T-helper 17 cell (primary cell): ENCODE results near the gene PLRG1. TPM values are rescaled to one million over a fixed set of nuclear protein-coding genes. Genes with fewer than 3 reads are reported as not detected.
A peak's percentile ranks its signal among the peaks of the same experiment; 100 is the strongest.
"Not testable (repeated sequence)": the region's sequence is repeated elsewhere in the genome, so short reads cannot be mapped to it uniquely, and the experiment has no call there.

Experiments
- ATAC-seq: fragments of 150-1000 bp; cut with Tn5 transposase; 2 replicates; pipeline ENCODE4 v1.10.0; 2021; ENCODE audit warnings: mild to moderate bottlenecking, moderate library complexity
- DNase-seq, 3 donors: peaks; one replicate each; pipeline versions ENCODE4 v3.0.0 to v3.0.0-alpha.2; 2020 to 2021
- H3K9me3 ChIP-seq: one replicate; pipeline ENCODE4 v1.7.0; 2013; ENCODE audit warnings: low read length, mild to moderate bottlenecking; ENCODE audit not compliant: control insufficient read depth, poor library complexity, severe bottlenecking
- H3K27ac Mint-ChIP-seq: one replicate; pipeline ENCODE4 v1.8.0; 2022; ENCODE audit warnings: mild to moderate bottlenecking, moderate library complexity, mixed read lengths
- H3K27me3 Mint-ChIP-seq: one replicate; pipeline ENCODE4 v1.8.0; 2022; ENCODE audit warnings: mixed read lengths
- H3K36me3 Mint-ChIP-seq: one replicate; pipeline ENCODE4 v1.8.0; 2022; ENCODE audit warnings: low read depth, mixed read lengths
- H3K4me1 Mint-ChIP-seq: one replicate; pipeline ENCODE4 v1.8.0; 2022; ENCODE audit warnings: mild to moderate bottlenecking, mixed read lengths
- H3K4me3 Mint-ChIP-seq: one replicate; pipeline ENCODE4 v1.8.0; 2022; ENCODE audit warnings: mild to moderate bottlenecking, moderate library complexity, mixed read lengths
- total RNA-seq, 4 donors: library from RNA in 2 of 4; stranded (reverse) in 2 of 4; gene quantifications; one replicate each; pipeline ENCODE4 v1.2.3 and lab custom pipeline; 2022 to 2026

Gene PLRG1
- total RNA-seq (10 to 100 TPM; 42.5 to 49.7 TPM), total RNA-seq (lab: John Stamatoyannopoulos, UW) (40.9 to 121 reads per million in 2 donors)

DNA sequence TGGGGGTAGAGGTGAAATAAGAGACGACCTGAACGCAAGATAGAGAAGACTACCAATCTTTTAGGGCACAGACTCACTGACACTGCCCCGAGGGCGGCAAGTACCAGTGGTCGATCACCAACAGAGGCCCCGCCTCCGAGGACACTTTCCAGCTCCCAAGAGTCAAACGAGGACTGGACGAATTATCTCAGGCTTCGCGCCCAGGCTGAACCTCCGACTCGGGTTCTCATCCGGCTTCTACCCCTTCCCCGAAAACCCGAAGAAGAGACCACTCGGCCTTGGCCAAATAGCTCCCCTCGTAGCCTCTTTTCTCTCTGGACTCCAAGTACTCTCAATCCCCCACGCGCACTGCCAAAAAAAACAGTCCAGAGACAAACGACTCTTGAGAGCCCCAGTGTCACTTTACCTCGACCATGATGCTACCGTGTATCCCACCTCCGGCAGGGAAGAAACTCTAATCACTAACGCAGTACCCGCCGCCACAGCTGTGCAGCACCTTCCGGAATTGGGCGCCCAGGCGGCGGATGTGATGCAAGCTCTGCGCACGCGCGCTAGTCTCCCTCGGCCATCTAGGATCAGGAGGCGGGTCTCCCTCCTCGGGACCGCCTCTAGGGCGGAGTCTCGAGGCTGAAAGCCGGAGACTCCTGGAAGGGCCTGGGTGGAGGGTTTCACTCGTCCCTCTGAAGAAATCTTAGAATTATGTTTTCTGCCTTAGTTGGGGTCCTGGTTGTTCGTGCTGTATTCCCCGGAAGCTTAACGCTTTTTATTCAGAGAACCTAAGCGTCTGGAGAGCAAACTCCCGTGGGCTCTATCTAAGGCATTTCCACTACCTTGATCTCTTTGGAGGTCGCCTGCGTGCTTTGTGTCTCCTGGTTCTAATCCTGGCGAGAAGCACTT, at the start of gene PLRG1:
TSS of gene PLRG1 (minus strand) at position 507 of the 897 bp plus-strand sequence. CDS start at position 415, 92 bp downstream.
- peaks cover 7% of the 10 kb centered on the region for H3K36me3 Mint-ChIP-seq
- H3K4me1 Mint-ChIP-seq, result peaks cover 22% of the 10 kb centered on the region
- no peaks in the 10 kb centered on the region for H3K27me3 Mint-ChIP-seq
- ATAC-seq (peak; percentile 96), DNase-seq (peak; percentile 95 to 97 (median 96))
- peak within 1 kb of the TSS; percentile 99 for H3K4me3 Mint-ChIP-seq
- H3K9me3 ChIP-seq, result no peaks in the 10 kb centered on the region
- H3K27ac Mint-ChIP-seq, result peak within 1 kb of the TSS; percentile 98

DNA sequence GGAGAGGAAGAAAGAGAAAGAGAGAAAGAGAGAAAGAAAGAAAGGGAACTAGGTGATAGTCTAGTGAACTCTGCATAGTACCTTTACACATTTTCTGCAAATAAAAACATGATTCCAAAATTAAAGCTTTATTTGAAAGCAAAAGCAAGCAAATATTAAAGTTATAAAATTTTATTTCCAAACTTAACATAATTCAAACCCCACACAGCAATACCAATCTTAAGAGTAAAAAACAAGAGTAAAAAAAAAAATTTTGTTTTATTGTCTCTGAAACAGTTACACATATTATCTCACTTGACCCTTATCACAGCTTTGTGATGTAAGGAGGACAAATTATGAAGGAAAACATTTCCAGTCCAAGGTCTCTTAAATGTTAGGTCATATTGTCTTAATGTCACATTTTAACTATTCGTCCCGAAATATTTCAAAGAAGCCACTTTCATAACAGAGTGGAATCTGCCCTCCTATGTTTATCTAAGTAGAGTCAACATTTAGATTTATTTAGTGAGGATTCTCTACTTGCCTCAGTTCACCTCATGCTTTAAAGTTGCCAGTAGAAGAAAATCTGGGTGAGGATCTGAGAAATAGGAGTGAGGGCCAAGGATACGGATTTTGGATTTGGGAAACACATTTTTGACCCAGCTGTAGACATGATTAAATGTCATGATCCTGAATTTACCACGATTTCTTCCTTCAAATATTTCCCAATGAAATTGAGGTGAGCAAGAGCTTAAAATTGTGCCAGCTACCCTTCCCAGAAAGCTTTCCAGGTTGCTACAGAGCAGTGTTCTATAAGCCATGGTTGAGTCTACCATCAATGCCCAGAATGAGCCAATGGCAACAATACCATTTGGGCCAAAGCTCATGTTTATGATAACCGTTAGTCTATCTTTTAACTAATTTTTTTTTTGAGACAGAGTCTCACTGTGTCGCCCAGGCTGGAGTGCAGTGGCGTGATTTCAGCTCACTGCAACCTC, 47.9 kb upstream of the PLRG1 start:
- no peaks in the 10 kb centered on the region for H3K9me3 ChIP-seq
- H3K27ac Mint-ChIP-seq, result no peak overlapping the region
- H3K36me3 Mint-ChIP-seq, result peaks cover 8% of the 10 kb centered on the region
- H3K27me3 Mint-ChIP-seq, result peaks cover 54% of the 10 kb centered on the region
- ATAC-seq, result no peak
- no peaks in the 10 kb centered on the region for H3K4me1 Mint-ChIP-seq
- no peak for DNase-seq
- no peak overlapping the region for H3K4me3 Mint-ChIP-seq

DNA sequence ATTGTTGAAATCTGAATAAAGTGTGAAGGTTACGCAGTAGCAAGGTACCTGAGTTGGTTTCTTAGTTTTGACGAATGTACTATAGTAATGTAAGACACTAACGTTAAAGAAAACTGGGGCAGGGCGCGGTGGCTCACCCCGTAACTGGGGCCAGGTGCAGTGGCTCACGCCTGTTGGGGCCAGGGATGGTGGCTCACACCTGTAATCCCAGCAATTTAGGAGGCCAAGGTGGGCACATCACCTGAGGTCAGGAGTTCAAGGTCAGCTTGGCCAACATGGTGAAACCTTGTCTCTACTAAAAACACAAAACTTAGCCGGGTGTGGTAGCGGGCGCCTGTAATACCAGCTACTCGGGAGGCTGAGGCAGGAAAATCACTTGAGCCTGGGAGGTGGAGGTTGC, 47.1 kb upstream of the PLRG1 start:
- not testable (repeated sequence) for H3K36me3 Mint-ChIP-seq, H3K4me1 Mint-ChIP-seq, H3K4me3 Mint-ChIP-seq, H3K27ac Mint-ChIP-seq, ATAC-seq, H3K9me3 ChIP-seq, DNase-seq
- peaks cover 46% of the 10 kb centered on the region for H3K27me3 Mint-ChIP-seq

DNA sequence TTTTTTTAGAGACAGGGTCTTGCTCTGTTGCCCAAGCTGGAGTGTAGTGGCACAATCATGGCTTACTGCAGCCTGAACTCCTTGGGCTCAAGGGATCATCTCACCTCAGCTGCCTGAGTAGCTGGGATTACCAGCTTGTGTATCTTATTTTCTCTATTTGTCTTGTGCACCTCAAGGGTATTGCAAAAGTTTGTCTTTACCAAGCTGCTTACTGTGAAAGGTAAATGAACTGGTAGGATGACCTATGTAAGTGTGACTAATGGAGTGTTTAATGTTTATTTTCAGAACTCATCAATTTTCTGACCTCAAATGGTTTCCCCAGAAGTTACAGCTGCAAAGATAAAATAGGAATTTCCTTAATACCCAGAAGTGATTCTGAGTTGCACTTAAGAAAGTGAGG, 45.6 kb upstream of the PLRG1 start:
- Mint-ChIP-seq H3K36me3 (peaks cover 4% of the 10 kb centered on the region), H3K4me1 (no peaks in the 10 kb centered on the region), H3K27me3 (peaks cover 44% of the 10 kb centered on the region), H3K27ac (no peak overlapping the region), H3K4me3 (no peak overlapping the region)
- DNase-seq (no peak), ATAC-seq (no peak)
- no peaks in the 10 kb centered on the region for H3K9me3 ChIP-seq

DNA sequence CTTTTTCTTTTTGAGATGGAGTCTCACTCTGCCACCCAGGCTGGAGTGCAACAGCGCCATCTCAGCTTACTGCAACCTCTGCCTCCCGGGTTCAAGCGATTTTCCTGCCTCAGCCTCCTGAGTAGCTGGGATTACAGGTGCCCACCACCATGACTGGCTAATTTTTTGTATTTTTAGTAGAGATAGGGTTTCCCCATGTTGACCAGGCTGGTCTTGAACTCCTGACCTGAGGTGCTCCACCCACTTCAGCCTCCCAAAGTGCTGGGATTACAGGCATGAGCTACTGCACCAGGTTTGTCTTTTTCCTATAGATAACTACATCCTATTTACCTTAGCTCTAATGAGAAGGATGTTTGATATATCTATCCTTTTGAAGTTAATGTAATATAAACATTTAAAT, 44.1 kb upstream of the PLRG1 start:
- H3K9me3 ChIP-seq, H3K4me3 Mint-ChIP-seq: not testable (repeated sequence)

DNA sequence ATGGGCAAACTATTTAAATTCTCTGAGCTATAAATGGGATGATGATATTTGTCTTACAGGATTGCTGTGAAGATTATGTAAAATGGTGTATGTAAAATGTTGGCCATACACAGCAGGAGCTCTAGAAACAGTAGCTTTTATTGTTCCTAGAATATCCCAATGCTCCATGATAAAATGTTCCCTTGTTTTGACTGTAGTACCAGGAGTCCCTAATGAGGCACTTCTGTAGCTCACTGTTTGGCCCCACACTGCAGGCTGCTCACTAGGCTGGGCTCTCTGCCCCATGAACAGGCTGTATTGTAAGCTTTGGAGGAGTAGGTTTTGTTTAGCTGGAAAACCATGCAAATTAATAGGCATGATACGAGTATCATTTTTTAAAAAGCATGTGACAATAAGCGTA, 43.7 kb upstream of the PLRG1 start:
- H3K27ac Mint-ChIP-seq, result no peak overlapping the region
- H3K4me3 Mint-ChIP-seq, result no peak overlapping the region
- peaks cover 4% of the 10 kb centered on the region for H3K36me3 Mint-ChIP-seq
- ATAC-seq (no peak), DNase-seq (no peak)
- peaks cover 51% of the 10 kb centered on the region for H3K27me3 Mint-ChIP-seq
- H3K4me1 Mint-ChIP-seq, result peaks cover 2% of the 10 kb centered on the region
- no peaks in the 10 kb centered on the region for H3K9me3 ChIP-seq

More for the DNA sequence above, 44.1 kb upstream of the PLRG1 start:
- not testable (repeated sequence) for ATAC-seq, H3K36me3 Mint-ChIP-seq, H3K27ac Mint-ChIP-seq, H3K4me1 Mint-ChIP-seq, DNase-seq
- peaks cover 49% of the 10 kb centered on the region for H3K27me3 Mint-ChIP-seq

DNA sequence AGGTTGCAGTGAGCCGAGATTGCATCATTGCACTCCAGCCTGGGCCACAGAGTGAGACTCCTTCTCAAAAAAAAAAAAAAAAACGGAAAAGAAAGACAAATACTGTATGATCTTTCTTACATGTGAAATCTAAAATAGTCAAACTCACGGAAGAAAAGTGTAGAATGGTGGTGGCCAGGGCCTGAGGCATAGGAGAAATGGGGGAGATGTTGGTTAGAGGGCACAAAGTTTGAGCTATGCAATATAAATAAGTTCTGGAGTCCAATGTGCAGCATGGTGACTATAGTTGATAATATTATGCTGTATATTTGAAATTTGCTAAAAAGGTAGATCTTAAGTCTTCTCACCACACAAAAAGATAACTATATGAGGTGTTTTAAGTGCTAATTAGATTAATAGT, 41.7 kb upstream of the PLRG1 start:
- ATAC-seq (no peak), DNase-seq (no peak)
- H3K4me1 Mint-ChIP-seq, result peaks cover 2% of the 10 kb centered on the region
- H3K9me3 ChIP-seq, result no peaks in the 10 kb centered on the region
- H3K36me3 Mint-ChIP-seq, result peaks cover 2% of the 10 kb centered on the region
- no peak overlapping the region for H3K27ac Mint-ChIP-seq
- no peak overlapping the region for H3K4me3 Mint-ChIP-seq
- peaks cover 48% of the 10 kb centered on the region for H3K27me3 Mint-ChIP-seq

DNA sequence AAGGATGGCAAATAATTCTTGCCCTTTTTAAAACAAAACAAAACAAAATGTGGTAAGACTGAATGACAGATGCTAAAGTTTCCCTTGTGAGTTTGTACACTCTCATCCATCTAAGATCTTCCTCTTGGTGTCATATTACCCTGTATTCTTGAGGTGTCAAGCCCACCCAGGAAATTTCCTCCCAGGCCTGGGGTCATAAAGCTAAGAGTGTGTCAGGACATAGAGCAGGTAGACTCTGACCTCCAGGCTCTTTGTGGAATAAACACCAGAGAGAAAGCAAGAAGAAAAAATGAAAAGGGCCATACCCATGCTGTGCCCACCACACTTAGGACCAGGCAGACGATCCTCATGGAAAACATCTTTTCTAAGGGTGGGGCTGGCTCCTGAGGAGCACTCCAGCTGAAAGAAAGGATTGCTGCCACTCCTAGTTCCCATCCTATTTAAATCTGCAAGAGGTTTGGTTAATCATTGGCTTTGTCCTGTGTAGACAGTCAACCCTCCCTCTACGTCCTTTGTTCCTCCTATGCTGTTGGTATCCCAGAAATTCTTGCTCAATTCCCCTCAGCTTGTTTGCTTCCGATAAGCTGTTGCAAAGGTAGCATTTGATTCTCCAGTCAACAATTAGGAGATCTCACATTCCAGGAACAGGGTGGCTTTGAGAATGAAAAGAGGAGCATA, 40.3 kb upstream of the PLRG1 start, which contains the start of gene FGA:
TSS of gene FGA (minus strand) at position 414 of the 678 bp plus-strand sequence. CDS start at position 359, 55 bp downstream.
- H3K27me3 Mint-ChIP-seq, result peaks cover 54% of the 10 kb centered on the region
- peaks cover 4% of the 10 kb centered on the region for H3K4me1 Mint-ChIP-seq
- H3K4me3 Mint-ChIP-seq, result no peak within 1 kb of the TSS
- ATAC-seq (no peak), DNase-seq (no peak)
- H3K9me3 ChIP-seq, result no peaks in the 10 kb centered on the region
- H3K27ac Mint-ChIP-seq, result no peak within 1 kb of the TSS
- H3K36me3 Mint-ChIP-seq, result peaks cover 2% of the 10 kb centered on the region

DNA sequence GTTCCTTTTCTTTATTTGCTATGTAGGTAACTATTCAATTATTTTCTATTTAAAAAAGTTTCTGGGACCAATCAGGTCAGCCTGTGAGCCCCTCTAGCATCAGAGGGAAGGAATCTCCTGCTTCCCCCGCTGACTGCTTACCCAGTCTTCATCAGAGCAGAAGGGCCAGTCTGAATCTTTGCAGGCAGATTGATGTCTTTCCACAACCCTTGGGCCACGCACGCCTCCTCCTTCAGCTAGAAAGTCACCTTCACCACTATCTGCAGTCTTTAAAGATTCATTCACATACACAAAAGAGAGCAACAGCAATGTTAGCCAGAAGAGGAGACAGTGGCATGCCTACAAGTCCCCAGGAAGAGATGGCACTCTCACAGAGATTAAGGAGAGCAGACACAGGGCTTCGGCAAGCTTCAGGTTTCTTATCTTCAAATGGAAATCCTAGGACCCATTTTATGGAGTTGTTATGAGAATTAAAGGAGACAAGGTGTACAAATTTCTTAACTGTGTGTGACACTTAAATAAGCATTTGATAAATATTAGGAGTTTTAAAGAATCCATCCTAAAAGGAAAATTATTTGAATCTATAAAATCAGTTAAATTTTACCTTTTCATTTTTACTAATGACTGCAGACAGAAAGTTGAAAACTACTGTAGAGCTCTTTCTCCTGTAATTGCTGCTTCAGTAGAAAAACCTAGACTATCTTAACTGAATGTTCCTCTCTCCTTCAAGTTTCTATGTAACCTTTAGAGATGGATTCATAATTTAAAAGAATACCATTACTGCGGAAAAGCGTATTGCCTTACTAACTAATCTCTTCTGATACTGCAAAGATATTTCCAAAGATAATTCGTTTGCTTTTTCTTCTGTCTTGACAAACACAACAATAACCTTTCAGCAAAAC, 39.3 kb upstream of the PLRG1 start:
- no peaks in the 10 kb centered on the region for H3K9me3 ChIP-seq
- H3K27ac Mint-ChIP-seq, result no peak overlapping the region
- ATAC-seq (no peak), DNase-seq (no peak)
- peaks cover 4% of the 10 kb centered on the region for H3K4me1 Mint-ChIP-seq
- H3K27me3 Mint-ChIP-seq, result peaks cover 54% of the 10 kb centered on the region
- peak overlapping the region; percentile 47 for H3K4me3 Mint-ChIP-seq
- peaks cover 2% of the 10 kb centered on the region for H3K36me3 Mint-ChIP-seq

DNA sequence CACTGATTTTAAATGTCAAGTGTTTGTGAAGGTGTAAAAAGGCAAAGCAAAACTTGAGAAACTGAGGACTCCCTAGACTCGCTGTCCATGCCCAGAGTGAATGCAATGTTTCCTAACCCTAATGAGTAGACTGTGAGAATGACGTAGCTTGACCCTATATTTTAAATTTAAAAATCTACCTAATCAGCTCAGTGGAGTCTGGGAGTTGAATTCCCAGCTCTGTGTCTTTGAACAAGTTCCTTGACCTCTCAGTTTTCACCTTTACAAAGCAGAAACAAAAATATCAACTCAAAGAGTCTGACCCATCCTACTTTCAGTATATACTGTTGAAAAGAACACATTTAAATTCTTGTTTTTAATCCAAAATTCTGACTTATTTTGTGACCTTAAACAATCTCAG, 38.0 kb upstream of the PLRG1 start:
- H3K9me3 ChIP-seq, result no peaks in the 10 kb centered on the region
- no peak for DNase-seq
- ATAC-seq, result no peak
- Mint-ChIP-seq H3K36me3 (peaks cover 2% of the 10 kb centered on the region), H3K27me3 (peaks cover 44% of the 10 kb centered on the region), H3K4me3 (no peak overlapping the region), H3K4me1 (peaks cover 4% of the 10 kb centered on the region), H3K27ac (no peak overlapping the region)

DNA sequence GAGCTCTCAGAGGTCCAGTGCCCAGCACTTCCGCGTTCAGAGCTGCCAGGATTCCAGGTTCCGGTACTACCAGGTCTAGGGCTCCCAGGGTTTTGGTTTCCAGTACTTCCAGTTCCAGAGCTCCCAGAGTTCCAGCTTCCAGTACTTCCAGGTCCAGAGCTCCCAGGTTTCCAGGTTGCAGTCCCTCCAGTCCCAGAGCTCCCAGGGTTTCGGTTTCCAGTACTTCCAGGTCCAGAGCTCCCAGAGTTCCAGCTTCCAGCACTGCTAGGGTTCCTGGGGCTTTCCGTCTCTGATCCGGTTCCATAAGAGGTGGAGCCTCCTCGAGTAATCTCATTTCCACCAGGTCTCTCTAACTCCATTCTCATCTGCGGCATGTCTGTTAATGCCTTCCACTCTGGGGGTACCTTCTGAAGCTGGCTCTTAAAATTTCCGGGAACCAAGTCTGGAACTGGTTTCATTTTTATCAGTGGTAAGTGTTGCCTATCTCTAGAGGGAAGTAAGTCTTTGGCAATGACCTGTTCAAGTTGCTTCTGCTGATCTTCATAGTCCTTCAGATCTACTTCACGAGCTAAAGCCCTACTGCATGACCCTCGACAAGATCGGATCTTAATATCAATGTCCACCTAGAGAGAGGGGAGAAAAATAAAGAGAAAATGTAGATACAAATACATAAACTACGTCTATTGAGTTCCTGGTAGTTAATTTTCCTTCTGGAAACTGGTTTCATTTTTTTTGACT, 36.3 kb upstream of the PLRG1 start:
- Mint-ChIP-seq H3K27me3 (peaks cover 42% of the 10 kb centered on the region), H3K4me1 (peaks cover 4% of the 10 kb centered on the region), H3K4me3 (no peak overlapping the region), H3K27ac (no peak overlapping the region), H3K36me3 (peaks cover 5% of the 10 kb centered on the region)
- ATAC-seq, result no peak
- no peak for DNase-seq
- no peaks in the 10 kb centered on the region for H3K9me3 ChIP-seq
